ENCODE results near the gene FAXDC2. TPM values are rescaled to one million over a fixed set of nuclear protein-coding genes. Genes with fewer than 3 reads are reported as not detected.

FAXDC2 gene
- total and polyA plus RNA-seq, 2 donors from 2014 or later, result 14.1 to 18.3 TPM

DNA sequence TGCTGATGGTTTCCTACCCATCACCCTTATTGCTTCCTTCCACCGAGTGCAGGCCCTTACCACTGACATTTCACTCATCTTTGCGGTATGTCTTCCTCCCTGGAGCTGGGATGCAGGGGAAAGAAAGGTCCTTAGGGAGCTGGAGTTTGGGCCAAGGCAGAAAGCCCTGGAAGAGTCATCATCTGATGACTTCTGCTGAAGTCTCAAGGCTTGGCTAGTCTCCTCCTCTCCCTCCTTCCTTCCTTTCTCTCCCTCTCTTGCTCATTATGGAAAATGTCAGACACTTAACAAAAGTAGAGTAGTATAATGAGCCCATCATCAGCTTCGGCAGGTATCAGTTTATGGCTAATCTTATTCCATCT is 55.2 kb downstream of the FAXDC2 start:
- no peak for DNase-seq
- no peak for FAIRE-seq
- Histone ChIP-seq H3K4me3 (ENCODE audit: low read length in 3 of 3) (no peak overlapping the region), H3K36me3 (ENCODE audit: control insufficient read depth in 2 of 3, insufficient read depth in 3 of 3, low read length in 3 of 3) (peaks cover 8 to 66% (median 43%) of the 10 kb centered on the region in 3 donors), H3K27ac (ENCODE audit: low read depth in 2 of 2, low read length in 2 of 2) (no peak overlapping the region), H3K9ac (ENCODE audit: low read length in 3 of 3) (no peak overlapping the region), H3K4me1 (ENCODE audit: control insufficient read depth in 2 of 3, insufficient read depth in 2 of 3, low read depth in 1 of 3, low read length in 3 of 3) (no peaks in the 10 kb centered on the region), H3K9me3 (ENCODE audit: control insufficient read depth in 2 of 3, insufficient read depth in 1 of 3, low read length in 3 of 3) (no peaks in the 10 kb centered on the region), H3K27me3 (ENCODE audit: control insufficient read depth, insufficient read depth, low read length) (no peaks in the 10 kb centered on the region)
- intact Hi-C loops (cut with DNase I), result no loop called here
- no peak for TF ChIP-seq CTCF (IDR thresholded peaks at IDR 0.05; ENCODE audit: borderline replicate concordance, extremely low read depth, insufficient read depth)

DNA sequence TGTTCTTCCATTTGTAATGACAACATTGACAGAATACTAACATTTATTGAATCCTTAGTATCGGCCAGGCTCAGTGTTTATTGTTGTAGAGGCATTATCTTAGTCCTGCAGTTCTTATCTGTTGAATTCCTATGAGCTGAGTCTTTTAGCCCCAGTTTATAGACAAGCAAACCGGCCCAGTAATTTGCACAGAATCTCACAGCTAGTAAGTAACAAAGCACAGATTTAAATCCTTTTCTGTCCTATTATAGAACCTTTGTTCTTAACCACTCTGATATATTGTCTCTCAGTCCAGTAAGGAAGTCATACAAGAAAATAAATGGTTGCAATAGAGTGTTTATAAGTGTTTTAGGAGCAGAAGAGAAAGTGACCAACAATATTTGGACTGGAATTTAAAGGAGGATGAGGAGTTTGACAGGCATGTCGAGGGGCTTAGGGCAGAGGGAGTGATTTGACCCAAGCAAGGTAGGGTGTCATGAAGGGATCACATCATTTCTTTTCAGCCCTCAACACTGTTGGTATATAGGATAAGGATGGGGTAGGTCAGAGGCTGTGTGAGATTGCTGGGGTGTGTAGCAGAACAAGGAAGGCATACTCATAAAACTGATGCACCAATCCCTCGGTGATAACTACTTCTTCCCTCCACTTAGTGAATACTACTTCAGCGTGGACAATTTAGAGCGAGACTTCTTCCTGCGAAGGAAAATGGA is 55.7 kb downstream of the FAXDC2 start:
- H3K9ac ChIP-seq (ENCODE audit: low read length in 3 of 3), result no peak overlapping the region
- intact Hi-C loops (cut with DNase I), result no loop called here
- no peak overlapping the region for H3K4me3 ChIP-seq (ENCODE audit: low read length in 3 of 3)
- peaks cover 8 to 63% (median 38%) of the 10 kb centered on the region in 3 donors for H3K36me3 ChIP-seq (ENCODE audit: control insufficient read depth in 2 of 3, insufficient read depth in 3 of 3, low read length in 3 of 3)
- TF ChIP-seq CTCF (IDR thresholded peaks at IDR 0.05; ENCODE audit: borderline replicate concordance, extremely low read depth, insufficient read depth), result no peak
- no peaks in the 10 kb centered on the region for H3K4me1 ChIP-seq (ENCODE audit: control insufficient read depth in 2 of 3, insufficient read depth in 2 of 3, low read depth in 1 of 3, low read length in 3 of 3)
- DNase-seq, result no peak
- no peaks in the 10 kb centered on the region for H3K9me3 ChIP-seq (ENCODE audit: control insufficient read depth in 2 of 3, insufficient read depth in 1 of 3, low read length in 3 of 3)
- no peak for FAIRE-seq
- H3K27me3 ChIP-seq (ENCODE audit: control insufficient read depth, insufficient read depth, low read length), result no peaks in the 10 kb centered on the region
- no peak overlapping the region for H3K27ac ChIP-seq (ENCODE audit: low read depth in 2 of 2, low read length in 2 of 2)

GRCh38 chr5:154793599-154794524 is 56.5 kb downstream of the FAXDC2 start:
- H3K36me3 ChIP-seq (ENCODE audit: control insufficient read depth in 2 of 3, insufficient read depth in 3 of 3, low read length in 3 of 3), result peaks cover 6 to 55% (median 32%) of the 10 kb centered on the region in 3 donors

More at GRCh38 chr5:154793599-154794524, 56.5 kb downstream of the FAXDC2 start:
- H3K4me3 ChIP-seq (ENCODE audit: low read length in 3 of 3), result no peak overlapping the region
- TF ChIP-seq CTCF (IDR thresholded peaks at IDR 0.05; ENCODE audit: borderline replicate concordance, extremely low read depth, insufficient read depth), result no peak
- H3K27ac ChIP-seq (ENCODE audit: low read depth in 2 of 2, low read length in 2 of 2), result no peak overlapping the region
- H3K9ac ChIP-seq (ENCODE audit: low read length in 3 of 3), result no peak overlapping the region
- FAIRE-seq, result no peak
- intact Hi-C loops (cut with DNase I), result no loop called here
- DNase-seq, result no peak
- H3K27me3 ChIP-seq (ENCODE audit: control insufficient read depth, insufficient read depth, low read length), result no peaks in the 10 kb centered on the region
- H3K9me3 ChIP-seq (ENCODE audit: control insufficient read depth in 2 of 3, insufficient read depth in 1 of 3, low read length in 3 of 3), result no peaks in the 10 kb centered on the region
- H3K4me1 ChIP-seq (ENCODE audit: control insufficient read depth in 2 of 3, insufficient read depth in 2 of 3, low read depth in 1 of 3, low read length in 3 of 3), result no peaks in the 10 kb centered on the region
